ENCODE data around the gene GRIK3. TPM values are rescaled to one million over a fixed set of nuclear protein-coding genes. Genes with fewer than 3 reads are reported as not detected.

GRIK3 gene
- total RNA-seq, 3 donors from 2014 or later (not counting 1 experiment from before 2014, with no cell fraction given): not detected

DNA sequence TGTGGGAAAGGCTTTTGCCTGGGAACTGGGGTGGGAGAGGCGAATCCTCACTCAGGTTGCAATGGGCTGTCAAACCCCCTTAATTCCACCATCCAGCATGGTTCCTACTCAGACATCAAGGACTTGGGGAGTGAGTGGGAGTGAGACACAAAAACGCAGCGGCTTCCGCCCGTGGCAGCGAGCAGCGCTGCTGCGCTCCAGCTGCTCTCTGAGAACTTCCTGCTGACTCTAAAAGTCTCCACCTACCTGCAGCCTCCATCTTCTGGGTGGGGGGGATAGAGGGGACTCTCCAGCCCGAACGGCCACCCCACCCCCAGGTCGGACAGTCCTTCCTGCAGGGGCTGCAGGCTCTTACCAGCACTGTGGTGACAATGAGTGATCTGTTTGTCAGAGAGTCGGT lies 184.4 kb downstream of the GRIK3 start:
- no peak for ATAC-seq
- WGBS (ENCODE audit: insufficient coverage): 85% methylated on average over 8 of the region's 12 CpGs
- H3K27me3 Mint-ChIP-seq (ENCODE audit: low read depth in 2 of 2): peaks cover 11 to 15% of the 10 kb centered on the region in 2 donors

DNA sequence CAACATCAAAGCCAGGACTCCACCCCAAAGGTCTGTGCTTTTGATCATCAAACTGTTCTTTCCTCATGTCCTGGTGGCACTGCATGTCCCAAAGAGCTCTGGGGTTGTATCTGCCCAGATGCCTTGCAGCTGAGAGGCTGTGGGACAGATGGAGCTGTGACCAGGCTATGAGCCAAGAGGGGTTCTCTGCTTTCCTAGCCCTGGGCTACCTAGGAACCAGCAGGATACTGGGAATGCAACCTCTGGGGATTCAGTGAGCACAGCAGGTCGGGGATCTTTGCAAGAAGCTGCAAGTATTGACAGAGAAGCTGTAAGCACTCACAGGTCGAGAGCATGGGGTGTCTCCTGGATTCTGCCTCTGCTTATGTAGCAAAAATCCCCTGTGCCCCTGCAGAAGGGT lies 186.6 kb downstream of the GRIK3 start:
- intact Hi-C loops (cut with micrococcal nuclease): no loop called here
- Mint-ChIP-seq H3K36me3 (no peaks in the 10 kb centered on the region), H3K27ac (no peak overlapping the region), H3K9me3 (no peaks in the 10 kb centered on the region), H3K27me3 (ENCODE audit: low read depth in 2 of 2) (peaks cover 11 to 17% of the 10 kb centered on the region in 2 donors), H3K4me1 (no peaks in the 10 kb centered on the region), H3K4me3 (no peak overlapping the region)
- 2% methylated on average over 2 of the region's 2 CpGs for WGBS (ENCODE audit: insufficient coverage)
- no peak for DNase-seq
- Histone ChIP-seq H3K9me3 (ENCODE audit: control insufficient read depth, insufficient read depth, low read length) (no peaks in the 10 kb centered on the region), H3K36me3 (ENCODE audit: control insufficient read depth, insufficient read depth, low read length) (no peaks in the 10 kb centered on the region), H3K27ac (ENCODE audit: low read length) (no peak overlapping the region), H3K4me1 (ENCODE audit: control insufficient read depth, insufficient read depth, low read length) (no peaks in the 10 kb centered on the region), H3K27me3 (ENCODE audit: control insufficient read depth, insufficient read depth, low read length) (no peaks in the 10 kb centered on the region), H3K4me3 (ENCODE audit: low read length) (no peak overlapping the region)
- ATAC-seq: no peak
- TF ChIP-seq, protein P1, sequence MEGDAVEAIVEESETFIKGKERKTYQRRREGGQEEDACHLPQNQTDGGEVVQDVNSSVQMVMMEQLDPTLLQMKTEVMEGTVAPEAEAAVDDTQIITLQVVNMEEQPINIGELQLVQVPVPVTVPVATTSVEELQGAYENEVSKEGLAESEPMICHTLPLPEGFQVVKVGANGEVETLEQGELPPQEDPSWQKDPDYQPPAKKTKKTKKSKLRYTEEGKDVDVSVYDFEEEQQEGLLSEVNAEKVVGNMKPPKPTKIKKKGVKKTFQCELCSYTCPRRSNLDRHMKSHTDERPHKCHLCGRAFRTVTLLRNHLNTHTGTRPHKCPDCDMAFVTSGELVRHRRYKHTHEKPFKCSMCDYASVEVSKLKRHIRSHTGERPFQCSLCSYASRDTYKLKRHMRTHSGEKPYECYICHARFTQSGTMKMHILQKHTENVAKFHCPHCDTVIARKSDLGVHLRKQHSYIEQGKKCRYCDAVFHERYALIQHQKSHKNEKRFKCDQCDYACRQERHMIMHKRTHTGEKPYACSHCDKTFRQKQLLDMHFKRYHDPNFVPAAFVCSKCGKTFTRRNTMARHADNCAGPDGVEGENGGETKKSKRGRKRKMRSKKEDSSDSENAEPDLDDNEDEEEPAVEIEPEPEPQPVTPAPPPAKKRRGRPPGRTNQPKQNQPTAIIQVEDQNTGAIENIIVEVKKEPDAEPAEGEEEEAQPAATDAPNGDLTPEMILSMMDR (IDR thresholded peaks at IDR 0.05): no peak

More for the DNA sequence above, 184.4 kb downstream of the GRIK3 start:
- no peaks in the 10 kb centered on the region for H3K4me1 Mint-ChIP-seq
- Histone ChIP-seq H3K27me3 (ENCODE audit: control insufficient read depth, insufficient read depth, low read length) (no peaks in the 10 kb centered on the region), H3K4me1 (ENCODE audit: control insufficient read depth, insufficient read depth, low read length) (no peaks in the 10 kb centered on the region), H3K27ac (ENCODE audit: low read length) (no peak overlapping the region), H3K4me3 (ENCODE audit: low read length) (no peak overlapping the region), H3K9me3 (ENCODE audit: control insufficient read depth, insufficient read depth, low read length) (no peaks in the 10 kb centered on the region), H3K36me3 (ENCODE audit: control insufficient read depth, insufficient read depth, low read length) (no peaks in the 10 kb centered on the region)
- no peak overlapping the region for H3K4me3 Mint-ChIP-seq
- no peak for DNase-seq
- H3K9me3 Mint-ChIP-seq: no peaks in the 10 kb centered on the region
- H3K36me3 Mint-ChIP-seq: no peaks in the 10 kb centered on the region
- TF ChIP-seq, protein P1 (IDR thresholded peaks at IDR 0.05): no peak
- intact Hi-C loops (cut with micrococcal nuclease): no loop called here
- H3K27ac Mint-ChIP-seq: no peak overlapping the region

DNA sequence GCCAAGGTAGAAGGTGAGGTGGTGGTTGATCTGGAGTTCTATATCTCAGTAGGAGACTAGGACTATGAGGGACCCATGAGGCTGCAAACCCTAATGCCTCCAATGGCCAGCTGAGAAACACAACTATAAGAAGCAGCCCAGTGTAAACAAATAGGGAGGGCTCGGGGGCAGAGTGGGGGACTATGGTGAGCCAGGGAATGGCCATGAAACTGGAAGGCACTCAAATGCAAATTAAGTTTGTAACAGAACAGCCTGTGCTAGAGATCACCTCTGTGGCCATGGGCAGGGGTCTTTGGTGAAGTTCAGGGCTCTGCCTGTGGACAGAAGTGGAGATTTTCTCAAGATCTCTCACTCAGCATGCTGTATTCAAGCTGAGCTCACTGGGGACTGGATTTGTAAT lies 187.1 kb downstream of the GRIK3 start:
- Histone ChIP-seq H3K27ac (ENCODE audit: low read length) (no peak overlapping the region), H3K27me3 (ENCODE audit: control insufficient read depth, insufficient read depth, low read length) (no peaks in the 10 kb centered on the region), H3K4me3 (ENCODE audit: low read length) (no peak overlapping the region), H3K9me3 (ENCODE audit: control insufficient read depth, insufficient read depth, low read length) (no peaks in the 10 kb centered on the region), H3K4me1 (ENCODE audit: control insufficient read depth, insufficient read depth, low read length) (no peaks in the 10 kb centered on the region), H3K36me3 (ENCODE audit: control insufficient read depth, insufficient read depth, low read length) (no peaks in the 10 kb centered on the region)
- Mint-ChIP-seq H3K27ac (no peak overlapping the region), H3K9me3 (no peaks in the 10 kb centered on the region), H3K4me1 (no peaks in the 10 kb centered on the region), H3K4me3 (no peak overlapping the region), H3K36me3 (no peaks in the 10 kb centered on the region), H3K27me3 (ENCODE audit: low read depth in 2 of 2) (peaks cover 10 to 17% of the 10 kb centered on the region in 2 donors)
- ATAC-seq: no peak
- 30% methylated on average over 1 of the region's 1 CpG for WGBS (ENCODE audit: insufficient coverage)
- no peak for DNase-seq
- intact Hi-C loops (cut with micrococcal nuclease): no loop called here
- TF ChIP-seq, protein P1 (IDR thresholded peaks at IDR 0.05): no peak

DNA sequence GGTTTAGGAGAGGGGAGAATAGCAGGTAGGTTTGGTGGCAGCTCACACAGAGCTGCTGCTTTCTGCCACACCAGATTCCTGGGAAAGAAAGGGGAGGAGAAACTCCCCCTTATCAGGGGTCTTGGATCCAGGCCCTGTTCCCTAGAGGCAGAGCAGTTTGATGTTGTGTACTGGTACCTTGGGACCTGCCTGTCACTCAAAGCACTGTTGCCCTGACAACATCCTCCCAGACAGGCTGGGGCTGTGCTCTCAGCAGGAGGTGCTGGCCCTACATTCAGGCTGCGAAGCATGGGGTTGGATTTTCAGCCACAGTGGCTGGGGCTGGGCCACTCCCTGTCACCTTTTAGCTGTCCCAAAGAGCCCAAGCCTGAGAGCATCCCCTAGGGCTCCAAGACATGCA lies 188.0 kb downstream of the GRIK3 start:
- no peaks in the 10 kb centered on the region for H3K4me1 ChIP-seq (ENCODE audit: control insufficient read depth, insufficient read depth, low read length)
- H3K4me3 Mint-ChIP-seq: no peak overlapping the region
- no peak overlapping the region for H3K27ac Mint-ChIP-seq
- no peak overlapping the region for H3K4me3 ChIP-seq (ENCODE audit: low read length)
- no peak overlapping the region for H3K27ac ChIP-seq (ENCODE audit: low read length)
- H3K4me1 Mint-ChIP-seq: no peaks in the 10 kb centered on the region
- intact Hi-C loops (cut with micrococcal nuclease): no loop called here
- DNase-seq (no peak), ATAC-seq (no peak)
- H3K9me3 Mint-ChIP-seq: no peaks in the 10 kb centered on the region
- H3K36me3 Mint-ChIP-seq: no peaks in the 10 kb centered on the region
- H3K9me3 ChIP-seq (ENCODE audit: control insufficient read depth, insufficient read depth, low read length): no peaks in the 10 kb centered on the region
- no peaks in the 10 kb centered on the region for H3K27me3 ChIP-seq (ENCODE audit: control insufficient read depth, insufficient read depth, low read length)
- TF ChIP-seq, protein P1 (IDR thresholded peaks at IDR 0.05): no peak
- 54% methylated on average over 1 of the region's 1 CpG for WGBS (ENCODE audit: insufficient coverage)
- peaks cover 2 to 8% of the 10 kb centered on the region in 2 donors for H3K27me3 Mint-ChIP-seq (ENCODE audit: low read depth in 2 of 2)
- H3K36me3 ChIP-seq (ENCODE audit: control insufficient read depth, insufficient read depth, low read length): no peaks in the 10 kb centered on the region
